DOHH2 (cell line): Measurements from ENCODE around the gene OTOA.

Source experiments
- H3F3A ChIP-seq: fragments of 200-600 bp; sonication (generic), shearing (Covaris generic); 2 replicates; pipeline ENCODE4 v1.6.0; 2016; ENCODE audit warnings: antibody characterized with exemption, mild to moderate bottlenecking; ENCODE audit not compliant: control insufficient read depth, insufficient read depth
- H3K27ac ChIP-seq: fragments of 200-600 bp; sonication (generic); 2 replicates; pipeline ENCODE4 v1.5.1; 2014; ENCODE audit warnings: low read depth, mild to moderate bottlenecking, low read length, moderate library complexity
- H3K27me3 ChIP-seq: fragments of 200-600 bp; sonication (generic); 2 replicates; pipeline ENCODE4 v1.6.1; 2014; ENCODE audit warnings: mild to moderate bottlenecking, low read length, mixed read lengths; ENCODE audit not compliant: control insufficient read depth
- H3K36me3 ChIP-seq: fragments of 200-600 bp; sonication (generic); 2 replicates; pipeline ENCODE4 v1.6.1; 2014; ENCODE audit warnings: mild to moderate bottlenecking, low read length, moderate library complexity, mixed read lengths; ENCODE audit not compliant: control insufficient read depth
- H3K4me1 ChIP-seq: fragments of 200-600 bp; sonication (generic); 2 replicates; pipeline ENCODE4 v1.6.1; 2014; ENCODE audit warnings: mild to moderate bottlenecking, low read length, mixed read lengths; ENCODE audit not compliant: control insufficient read depth
- H3K4me2 ChIP-seq: fragments of 200-600 bp; sonication (generic); 2 replicates; pipeline ENCODE4 v1.6.0; 2014; ENCODE audit warnings: mild to moderate bottlenecking, low read length, moderate library complexity
- H3K4me3 ChIP-seq: fragments of 200-600 bp; sonication (generic); 2 replicates; pipeline ENCODE4 v1.5.1; 2014; ENCODE audit warnings: mild to moderate bottlenecking, low read length, mixed read lengths
- H3K79me2 ChIP-seq: fragments of 200-600 bp; sonication (generic); 2 replicates; pipeline ENCODE4 v1.6.1; 2014; ENCODE audit warnings: mild to moderate bottlenecking, low read length, mixed read lengths; ENCODE audit not compliant: control insufficient read depth
- H3K9me2 ChIP-seq: fragments of 200-600 bp; sonication (generic); replicated peaks from 2 replicates; pipeline ENCODE4 v1.6.1; 2014; ENCODE audit warnings: mild to moderate bottlenecking, low read length, mixed read lengths; ENCODE audit not compliant: control insufficient read depth
- H3K9me3 ChIP-seq: fragments of 200-600 bp; sonication (generic); 2 replicates; pipeline ENCODE4 v1.6.1; 2014; ENCODE audit warnings: antibody characterized with exemption, low read length, mixed read lengths; ENCODE audit not compliant: control insufficient read depth, insufficient read depth
- H4K20me1 ChIP-seq: fragments of 200-600 bp; sonication (generic); 2 replicates; pipeline ENCODE4 v1.6.0; 2014; ENCODE audit warnings: low read depth, mild to moderate bottlenecking, antibody characterized with exemption, low read length, moderate library complexity; ENCODE audit not compliant: control insufficient read depth, insufficient read depth
- EZH2phosphoT487 ChIP-seq: fragments of 200-600 bp; sonication (generic); IDR thresholded peaks from 2 replicates; pipeline ENCODE4 v1.6.1; 2017; ENCODE audit warnings: borderline replicate concordance, mild to moderate bottlenecking, antibody characterized with exemption, low read length, moderate library complexity, mixed read lengths
- TF ChIP-seq, protein P1 (sequence below): fragments of 200-600 bp; sonication (generic); IDR thresholded peaks from one replicate; pipeline ENCODE4 v1.5.1; 2014; ENCODE audit warnings: antibody characterized with exemption, mild to moderate bottlenecking, low read depth, low read length; ENCODE audit not compliant: poor library complexity, severe bottlenecking

OTOA gene

DNA sequence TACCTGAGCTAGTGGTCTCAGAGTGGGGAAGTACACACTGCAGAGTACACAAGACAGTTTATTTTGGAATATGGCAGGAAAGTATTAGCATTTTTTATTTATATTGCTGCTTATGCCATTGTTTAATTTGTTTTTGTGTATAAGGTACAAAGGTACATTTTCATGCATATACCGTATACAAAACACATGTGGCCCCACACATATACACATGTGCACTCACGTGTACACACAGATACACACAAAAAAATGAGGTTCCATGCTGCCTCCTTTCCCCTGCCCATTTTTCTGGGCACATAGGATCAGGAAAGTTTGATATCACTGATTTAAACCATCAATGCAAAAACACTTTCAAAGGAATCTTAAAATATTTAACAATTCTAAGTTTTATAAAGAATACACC, 24.3 kb upstream of the OTOA start:
- H3F3A ChIP-seq = peaks cover 21% of the 10 kb centered on the region
- no peak for TF ChIP-seq EZH2phosphoT487
- TF ChIP-seq, protein P1, sequence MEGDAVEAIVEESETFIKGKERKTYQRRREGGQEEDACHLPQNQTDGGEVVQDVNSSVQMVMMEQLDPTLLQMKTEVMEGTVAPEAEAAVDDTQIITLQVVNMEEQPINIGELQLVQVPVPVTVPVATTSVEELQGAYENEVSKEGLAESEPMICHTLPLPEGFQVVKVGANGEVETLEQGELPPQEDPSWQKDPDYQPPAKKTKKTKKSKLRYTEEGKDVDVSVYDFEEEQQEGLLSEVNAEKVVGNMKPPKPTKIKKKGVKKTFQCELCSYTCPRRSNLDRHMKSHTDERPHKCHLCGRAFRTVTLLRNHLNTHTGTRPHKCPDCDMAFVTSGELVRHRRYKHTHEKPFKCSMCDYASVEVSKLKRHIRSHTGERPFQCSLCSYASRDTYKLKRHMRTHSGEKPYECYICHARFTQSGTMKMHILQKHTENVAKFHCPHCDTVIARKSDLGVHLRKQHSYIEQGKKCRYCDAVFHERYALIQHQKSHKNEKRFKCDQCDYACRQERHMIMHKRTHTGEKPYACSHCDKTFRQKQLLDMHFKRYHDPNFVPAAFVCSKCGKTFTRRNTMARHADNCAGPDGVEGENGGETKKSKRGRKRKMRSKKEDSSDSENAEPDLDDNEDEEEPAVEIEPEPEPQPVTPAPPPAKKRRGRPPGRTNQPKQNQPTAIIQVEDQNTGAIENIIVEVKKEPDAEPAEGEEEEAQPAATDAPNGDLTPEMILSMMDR = no peak
- peaks cover 4% of the 10 kb centered on the region; the same call in 1 of the 2 replicates for H3K36me3 ChIP-seq
- H3K4me2 ChIP-seq = no peak overlapping the region
- no peak overlapping the region for H3K27ac ChIP-seq
- peaks cover 59% of the 10 kb centered on the region for H3K4me1 ChIP-seq
- H3K9me3 ChIP-seq = no peaks in the 10 kb centered on the region
- no peaks in the 10 kb centered on the region for H4K20me1 ChIP-seq
- no peaks in the 10 kb centered on the region for H3K27me3 ChIP-seq
- H3K79me2 ChIP-seq = peaks cover 35% of the 10 kb centered on the region
- no peak overlapping the region for H3K4me3 ChIP-seq
- no peaks in the 10 kb centered on the region for H3K9me2 ChIP-seq

DNA sequence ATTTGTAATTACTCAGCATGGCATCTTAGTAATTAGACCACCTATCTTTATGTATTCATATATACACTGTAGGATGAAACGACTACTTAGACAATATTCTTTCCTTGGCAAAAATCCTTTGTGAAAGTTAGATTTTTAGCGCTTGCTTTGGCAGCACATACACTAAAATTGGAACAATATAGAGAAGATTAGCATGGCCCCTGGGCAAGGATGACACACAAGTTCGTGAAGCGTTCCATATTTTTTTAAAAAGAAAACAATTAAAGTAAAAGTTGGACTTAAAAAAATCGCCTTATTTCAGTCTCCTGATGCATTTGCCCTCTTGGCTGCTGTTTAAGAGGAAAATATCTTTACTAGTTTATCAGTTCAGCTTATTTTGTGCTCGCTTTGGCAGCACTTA, 21.9 kb upstream of the OTOA start:
- H3K27me3 ChIP-seq = no peaks in the 10 kb centered on the region
- H4K20me1 ChIP-seq = no peaks in the 10 kb centered on the region
- peak overlapping the region; percentile 98 for H3K27ac ChIP-seq
- no peaks in the 10 kb centered on the region for H3K9me3 ChIP-seq
- peaks cover 44% of the 10 kb centered on the region for H3F3A ChIP-seq
- H3K4me3 ChIP-seq = peak overlapping the region; percentile 47; the same call in 1 of the 2 replicates
- peaks cover 81% of the 10 kb centered on the region for H3K4me1 ChIP-seq
- H3K36me3 ChIP-seq = peaks cover 11% of the 10 kb centered on the region; the same call in 1 of the 2 replicates
- peaks cover 44% of the 10 kb centered on the region for H3K79me2 ChIP-seq
- no peaks in the 10 kb centered on the region for H3K9me2 ChIP-seq
- TF ChIP-seq EZH2phosphoT487 = no peak
- H3K4me2 ChIP-seq = peak overlapping the region; percentile 67

DNA sequence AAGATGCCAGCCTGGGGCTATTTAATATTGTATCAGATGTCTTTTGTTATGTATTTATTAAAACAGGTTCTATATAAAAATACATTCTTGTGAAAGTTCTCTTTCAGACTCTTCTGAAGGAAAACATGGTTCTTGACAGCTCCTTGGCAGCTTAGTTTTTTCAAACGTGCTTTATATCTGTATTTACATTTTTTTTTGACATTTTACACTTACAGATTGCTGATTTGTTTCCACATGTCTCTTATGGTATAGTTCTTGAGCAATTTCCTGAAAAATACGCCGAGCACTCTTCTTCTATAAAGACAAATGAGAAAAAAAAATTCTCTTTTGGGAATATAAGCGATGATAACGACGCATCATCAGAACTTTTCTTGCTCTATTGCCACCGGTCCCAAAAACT, 20.9 kb upstream of the OTOA start:
- Histone ChIP-seq H3K9me2 (no peaks in the 10 kb centered on the region), H4K20me1 (no peaks in the 10 kb centered on the region), H3K9me3 (no peaks in the 10 kb centered on the region), H3K36me3 (peaks cover 16% of the 10 kb centered on the region), H3K4me2 (peak overlapping the region; percentile 97), H3K27ac (peak overlapping the region; percentile 98), H3K79me2 (peaks cover 54% of the 10 kb centered on the region), H3K4me3 (peak overlapping the region; percentile 73), H3K4me1 (peaks cover 88% of the 10 kb centered on the region), H3F3A (peaks cover 53% of the 10 kb centered on the region), H3K27me3 (no peaks in the 10 kb centered on the region)
- no peak for TF ChIP-seq EZH2phosphoT487
- TF ChIP-seq, protein P1 = no peak

DNA sequence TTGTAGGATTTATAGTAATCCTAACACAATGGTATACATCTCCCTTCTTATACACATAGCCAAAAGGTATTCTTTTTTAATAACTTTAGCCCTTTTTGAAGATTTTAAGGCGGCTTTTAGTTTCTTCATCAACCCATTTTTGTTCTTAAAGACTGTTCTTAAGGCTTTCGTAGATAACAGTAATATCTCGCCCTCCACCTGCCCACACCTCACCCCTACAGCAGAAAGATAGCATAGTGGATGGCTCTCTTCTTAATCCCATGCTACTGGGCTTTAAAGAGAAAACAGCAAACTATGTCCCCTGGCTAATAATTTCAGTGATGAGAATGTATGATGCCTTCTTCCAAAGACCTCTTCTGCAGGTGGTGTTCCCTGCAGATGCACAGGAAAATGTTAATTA, 20.0 kb upstream of the OTOA start:
- H3K9me3 ChIP-seq = no peaks in the 10 kb centered on the region
- no peak for TF ChIP-seq EZH2phosphoT487
- TF ChIP-seq, protein P1 = no peak
- no peaks in the 10 kb centered on the region for H4K20me1 ChIP-seq
- H3K4me2 ChIP-seq = peak overlapping the region; percentile 97
- H3F3A ChIP-seq = peaks cover 49% of the 10 kb centered on the region
- no peaks in the 10 kb centered on the region for H3K9me2 ChIP-seq
- peaks cover 19% of the 10 kb centered on the region for H3K36me3 ChIP-seq
- peak overlapping the region; percentile 98 for H3K27ac ChIP-seq
- no peaks in the 10 kb centered on the region for H3K27me3 ChIP-seq
- peak overlapping the region; percentile 73 for H3K4me3 ChIP-seq
- peaks cover 89% of the 10 kb centered on the region for H3K4me1 ChIP-seq
- peaks cover 63% of the 10 kb centered on the region for H3K79me2 ChIP-seq
